SU-DHL-6 (cell line): ENCODE measurements around the gene ARHGEF4.

ENCODE experiments used
- H2AFZ ChIP-seq: fragments of 200-600 bp; sonication (generic); 2 replicates; pipeline ENCODE4 v1.6.1; 2014; ENCODE audit warnings: low read depth, mild to moderate bottlenecking, moderate library complexity, mixed read lengths, antibody characterized with exemption, low read length; ENCODE audit not compliant: severe bottlenecking
- H3F3A ChIP-seq: fragments of 200-600 bp; shearing (Covaris generic); 2 replicates; pipeline ENCODE4 v1.6.0; 2016; ENCODE audit warnings: antibody characterized with exemption, mild to moderate bottlenecking; ENCODE audit not compliant: insufficient read depth
- H3K27ac ChIP-seq: fragments of 200-600 bp; sonication (generic); 2 replicates; pipeline ENCODE4 v1.5.1; 2016; ENCODE audit warnings: low read depth, mild to moderate bottlenecking, low read length, moderate library complexity, mixed read lengths
- H3K27me3 ChIP-seq: fragments of 200-600 bp; sonication (generic), shearing (Covaris generic); 2 replicates; pipeline ENCODE4 v1.6.0; 2014; ENCODE audit warnings: mild to moderate bottlenecking, low read length
- H3K36me3 ChIP-seq: fragments of 200-600 bp; sonication (generic); 2 replicates; pipeline ENCODE4 v1.6.1; 2014; ENCODE audit warnings: mild to moderate bottlenecking, low read length, mixed read lengths
- H3K4me2 ChIP-seq: fragments of 300-600, 200-600 bp; shearing (Covaris generic), sonication (generic); 2 replicates; pipeline ENCODE4 v1.6.0; 2014; ENCODE audit warnings: low read length, low read depth, mild to moderate bottlenecking; ENCODE audit not compliant: poor library complexity, severe bottlenecking
- H3K4me3 ChIP-seq: fragments of 200-600 bp; sonication (generic); 2 replicates; pipeline ENCODE4 v1.5.1; 2014; ENCODE audit warnings: antibody characterized with exemption, low read length, mild to moderate bottlenecking, mixed read lengths; ENCODE audit not compliant: insufficient read depth, poor library complexity, severe bottlenecking
- H3K79me2 ChIP-seq: fragments of 200-600 bp; sonication (generic); 2 replicates; pipeline ENCODE4 v1.6.1; 2014; ENCODE audit warnings: mild to moderate bottlenecking, low read length, moderate library complexity; ENCODE audit not compliant: insufficient read depth
- H3K9ac ChIP-seq: fragments of 200-600 bp; sonication (generic); 2 replicates; pipeline ENCODE4 v1.7.0; 2014; ENCODE audit warnings: mild to moderate bottlenecking, low read length
- H3K9me2 ChIP-seq: fragments of 200-600 bp; sonication (generic); replicated peaks from 2 replicates; pipeline ENCODE4 v1.6.1; 2014; ENCODE audit warnings: low read length; ENCODE audit not compliant: insufficient read depth
- H3K9me3 ChIP-seq: fragments of 200-600 bp; sonication (generic); 2 replicates; pipeline ENCODE4 v1.6.1; 2014; ENCODE audit warnings: low read length, mixed read lengths; ENCODE audit not compliant: insufficient read depth
- H4K20me1 ChIP-seq: fragments of 200-600 bp; sonication (generic); 2 replicates; pipeline ENCODE4 v1.6.1; 2014; ENCODE audit warnings: low read depth, mild to moderate bottlenecking, antibody characterized with exemption, low read length, moderate library complexity, mixed read lengths
- CTCF ChIP-seq: fragments of 200-600 bp; sonication (generic); IDR thresholded peaks from one replicate; pipeline ENCODE4 v1.5.1; 2017; ENCODE audit warnings: antibody characterized with exemption, mild to moderate bottlenecking, low read length, moderate library complexity; ENCODE audit not compliant: insufficient read depth, poor library complexity, severe bottlenecking
- EZH2phosphoT487 ChIP-seq: fragments of 200-600 bp; sonication (generic), shearing (Covaris generic); conservative IDR thresholded peaks from 2 replicates; pipeline ENCODE4 v1.6.1; 2018; ENCODE audit warnings: mild to moderate bottlenecking, antibody characterized with exemption, low read length, moderate library complexity, mixed read lengths

ARHGEF4 gene

GRCh38 chr2:130845505-130846085 is 8.9 kb downstream of the ARHGEF4 start:
- Histone ChIP-seq H3F3A (no peaks in the 10 kb centered on the region), H4K20me1 (no peaks in the 10 kb centered on the region), H2AFZ (no peak overlapping the region), H3K4me2 (no peak overlapping the region), H3K9me3 (no peaks in the 10 kb centered on the region), H3K79me2 (no peaks in the 10 kb centered on the region), H3K27me3 (no peaks in the 10 kb centered on the region), H3K36me3 (no peaks in the 10 kb centered on the region), H3K9ac (no peak overlapping the region), H3K9me2 (no peaks in the 10 kb centered on the region), H3K27ac (no peak overlapping the region), H3K4me3 (no peak overlapping the region)
- TF ChIP-seq EZH2phosphoT487 (no peak), CTCF (no peak)

GRCh38 chr2:130846233-130846632 is 9.5 kb downstream of the ARHGEF4 start:
- H3K4me3 ChIP-seq = no peak overlapping the region

GRCh38 chr2:130846686-130847375 is 10.1 kb downstream of the ARHGEF4 start:
- H2AFZ ChIP-seq = no peak overlapping the region
- H3F3A ChIP-seq = no peaks in the 10 kb centered on the region
- H4K20me1 ChIP-seq = no peaks in the 10 kb centered on the region
- H3K27ac ChIP-seq = no peak overlapping the region
- H3K79me2 ChIP-seq = no peaks in the 10 kb centered on the region
- no peak overlapping the region for H3K9ac ChIP-seq
- H3K4me3 ChIP-seq = no peak overlapping the region
- no peaks in the 10 kb centered on the region for H3K27me3 ChIP-seq
- H3K36me3 ChIP-seq = no peaks in the 10 kb centered on the region
- H3K4me2 ChIP-seq = no peak overlapping the region
- H3K9me3 ChIP-seq = no peaks in the 10 kb centered on the region
- TF ChIP-seq CTCF (no peak), EZH2phosphoT487 (no peak)
- no peaks in the 10 kb centered on the region for H3K9me2 ChIP-seq

More at GRCh38 chr2:130846233-130846632, 9.5 kb downstream of the ARHGEF4 start:
- Histone ChIP-seq H3K9me3 (no peaks in the 10 kb centered on the region), H3K9me2 (no peaks in the 10 kb centered on the region), H3K27me3 (no peaks in the 10 kb centered on the region), H3F3A (no peaks in the 10 kb centered on the region), H3K4me2 (no peak overlapping the region), H3K79me2 (no peaks in the 10 kb centered on the region), H3K36me3 (no peaks in the 10 kb centered on the region), H4K20me1 (no peaks in the 10 kb centered on the region), H3K27ac (no peak overlapping the region), H3K9ac (no peak overlapping the region), H2AFZ (no peak overlapping the region)
- TF ChIP-seq EZH2phosphoT487 (no peak), CTCF (no peak)
